Activated T-helper 17 cell treated with anti-CD3 and anti-CD28 coated beads, Interleukin-2, amount 50 U/mL, for 72 hours (primary cell): ENCODE measurements around the gene AP1M1. TPM values are rescaled to one million over a fixed set of nuclear protein-coding genes. Genes with fewer than 3 reads are reported as not detected.
A peak's percentile ranks its signal among the peaks of the same experiment; 100 is the strongest.

Experiments used
- ATAC-seq: fragments of 150-1000 bp; cut with Tn5 transposase; replicated peaks from 2 replicates; pipeline ENCODE4 v1.10.0; 2021; ENCODE audit warnings: mild to moderate bottlenecking, moderate library complexity
- H3K27ac Mint-ChIP-seq: one replicate; pipeline ENCODE4 v1.8.0; 2022; ENCODE audit warnings: mixed read lengths
- H3K27me3 Mint-ChIP-seq: one replicate; pipeline ENCODE4 v1.8.0; 2022; ENCODE audit warnings: mixed read lengths
- H3K36me3 Mint-ChIP-seq: one replicate; pipeline ENCODE4 v1.8.0; 2022; ENCODE audit warnings: low read depth, mild to moderate bottlenecking, mixed read lengths
- H3K4me1 Mint-ChIP-seq: one replicate; pipeline ENCODE4 v1.8.0; 2022; ENCODE audit warnings: mixed read lengths
- H3K4me3 Mint-ChIP-seq: one replicate; pipeline ENCODE4 v1.8.0; 2022; ENCODE audit warnings: mild to moderate bottlenecking, mixed read lengths
- H3K9me3 Mint-ChIP-seq: one replicate; pipeline ENCODE4 v1.8.0; 2022; ENCODE audit warnings: mixed read lengths
- total RNA-seq, 2 donors: library from RNA; stranded (reverse); gene quantifications; one replicate each; pipeline ENCODE4 v1.2.3, GENCODE V29; 2022

Gene AP1M1
- 100 to 1,000 TPM; 103 to 110 TPM for total RNA-seq

DNA sequence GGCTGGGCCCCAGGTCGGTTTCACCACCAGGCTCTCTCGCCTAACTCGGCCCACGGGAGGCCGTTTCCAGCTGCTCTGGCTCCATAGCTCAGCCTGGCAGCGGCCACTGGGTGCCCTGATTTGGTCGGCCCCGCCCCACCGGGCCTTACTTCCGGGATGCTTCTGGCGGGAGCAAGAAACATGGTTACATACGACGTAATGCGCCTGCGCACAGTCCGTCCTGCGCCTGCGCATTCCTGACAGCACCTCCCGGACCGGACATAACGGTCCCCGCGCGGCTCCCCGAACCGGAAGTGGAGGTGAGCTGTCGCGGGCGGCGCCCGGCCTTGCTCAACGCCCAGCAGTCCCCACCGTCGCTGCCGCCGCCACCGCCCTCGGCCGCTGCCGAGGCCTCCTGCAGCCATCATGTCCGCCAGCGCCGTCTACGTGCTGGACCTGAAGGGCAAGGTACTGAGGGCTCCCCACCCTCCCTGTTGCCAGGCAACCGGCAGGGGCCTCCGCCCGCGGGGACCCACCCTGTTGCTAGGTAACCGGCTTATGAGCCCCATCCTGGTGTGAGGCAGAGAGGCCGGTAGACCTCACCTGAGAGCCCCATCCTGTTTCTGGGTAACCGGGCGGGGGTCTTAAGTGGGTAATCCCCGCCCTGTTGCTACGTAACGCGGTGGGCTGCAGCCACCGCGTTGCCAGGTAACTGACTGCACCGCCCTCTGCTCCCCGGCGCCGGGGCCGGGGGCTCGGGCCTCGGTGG is at the start of gene AP1M1:
TSS of gene AP1M1 (plus strand) at position 290 of the 748 bp plus-strand sequence. CDS start at position 406, 116 bp downstream.
- Mint-ChIP-seq H3K27me3 (no peaks in the 10 kb centered on the region), H3K27ac (peak within 1 kb of the TSS; percentile 87), H3K9me3 (no peaks in the 10 kb centered on the region), H3K4me1 (peaks cover 25% of the 10 kb centered on the region), H3K4me3 (peak within 1 kb of the TSS; percentile 79), H3K36me3 (peaks cover 32% of the 10 kb centered on the region)
- ATAC-seq: peak; percentile 97

DNA sequence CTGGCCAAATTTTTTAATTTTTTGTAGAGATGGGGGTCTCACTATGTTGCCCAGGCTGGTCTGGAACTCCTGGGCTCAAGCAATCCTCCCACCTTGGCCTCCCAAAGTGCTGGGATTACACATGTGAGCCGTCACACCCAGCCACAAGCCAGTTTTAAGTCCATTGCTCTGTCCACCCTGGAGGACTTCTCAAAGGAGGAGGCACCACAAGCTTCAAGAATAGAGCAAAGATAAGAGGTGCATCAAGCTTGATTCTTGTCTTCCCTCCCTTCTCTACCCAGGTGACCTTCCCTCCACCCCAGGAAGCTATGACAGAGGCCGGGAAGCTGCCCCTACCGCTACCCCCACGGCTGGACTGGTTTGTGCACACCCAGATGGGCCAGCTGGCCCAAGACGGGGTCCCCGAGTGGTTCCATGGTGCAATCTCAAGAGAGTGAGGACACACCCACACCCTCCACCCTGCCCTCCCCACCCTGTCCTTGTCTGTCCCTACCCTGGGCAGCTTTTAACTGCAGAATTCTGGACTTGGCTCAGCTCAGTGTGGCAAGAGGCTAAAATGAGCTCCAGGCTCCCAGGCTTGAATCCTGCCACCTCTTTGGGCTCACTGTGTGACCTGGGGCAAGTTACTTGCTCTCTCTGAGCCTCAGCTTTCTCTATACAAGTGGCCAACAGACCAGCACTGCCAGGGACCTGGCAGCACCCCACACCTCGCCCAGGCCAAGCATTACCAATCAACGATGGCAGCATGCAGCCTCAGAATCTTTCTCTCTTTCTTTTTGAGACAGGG is 49.1 kb upstream of the AP1M1 start:
- H3K9me3 Mint-ChIP-seq: no peaks in the 10 kb centered on the region
- peaks cover 10% of the 10 kb centered on the region for H3K4me1 Mint-ChIP-seq
- H3K27ac Mint-ChIP-seq: no peak overlapping the region
- H3K36me3 Mint-ChIP-seq: peaks cover 71% of the 10 kb centered on the region
- ATAC-seq: no peak
- no peak overlapping the region for H3K4me3 Mint-ChIP-seq
- H3K27me3 Mint-ChIP-seq: no peaks in the 10 kb centered on the region

GRCh38 chr19:16153582-16154336 is 44.0 kb upstream of the AP1M1 start:
- Mint-ChIP-seq H3K4me3 (no peak overlapping the region), H3K4me1 (peaks cover 8% of the 10 kb centered on the region), H3K9me3 (no peaks in the 10 kb centered on the region), H3K36me3 (peaks cover 93% of the 10 kb centered on the region), H3K27ac (no peak overlapping the region), H3K27me3 (no peaks in the 10 kb centered on the region)
- ATAC-seq: peak; percentile 24

DNA sequence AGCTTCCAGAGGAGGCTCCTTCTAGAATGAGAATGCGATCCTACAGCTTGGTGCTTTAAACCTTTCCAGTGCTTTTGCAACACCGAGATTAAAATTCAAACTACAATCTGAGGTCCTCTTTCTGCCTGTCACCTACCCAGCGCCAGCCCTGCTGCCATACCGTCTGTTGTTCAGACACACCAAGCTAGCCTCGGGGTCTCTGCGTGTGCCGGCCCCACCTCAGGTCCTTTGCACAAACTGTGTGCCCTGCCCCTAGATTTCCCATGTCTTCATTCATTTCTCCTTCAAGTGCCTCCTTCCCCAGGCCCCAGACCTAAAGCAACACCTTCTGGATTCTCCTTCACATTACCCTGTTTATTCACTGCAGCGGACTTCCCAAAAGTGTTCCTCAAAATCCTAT is 43.2 kb upstream of the AP1M1 start:
- no peak for ATAC-seq
- H3K9me3 Mint-ChIP-seq: no peaks in the 10 kb centered on the region
- H3K4me1 Mint-ChIP-seq: peaks cover 8% of the 10 kb centered on the region
- peak overlapping the region; percentile 31 for H3K27ac Mint-ChIP-seq
- H3K27me3 Mint-ChIP-seq: no peaks in the 10 kb centered on the region
- H3K36me3 Mint-ChIP-seq: peaks cover 85% of the 10 kb centered on the region
- H3K4me3 Mint-ChIP-seq: no peak overlapping the region

- H3K27me3 Mint-ChIP-seq: no peaks in the 10 kb centered on the region
- H3K4me1 Mint-ChIP-seq: peaks cover 8% of the 10 kb centered on the region
- no peak overlapping the region for H3K4me3 Mint-ChIP-seq
- H3K27ac Mint-ChIP-seq: peak overlapping the region; percentile 31
- ATAC-seq: no peak
- H3K36me3 Mint-ChIP-seq: peaks cover 80% of the 10 kb centered on the region
- no peaks in the 10 kb centered on the region for H3K9me3 Mint-ChIP-seq
Measured at GRCh38 chr19:16155128-16155527, 42.6 kb upstream of the AP1M1 start.

GRCh38 chr19:16156904-16157303 is 40.8 kb upstream of the AP1M1 start:
- peaks cover 62% of the 10 kb centered on the region for H3K36me3 Mint-ChIP-seq
- no peak for ATAC-seq
- H3K27ac Mint-ChIP-seq: no peak overlapping the region
- peaks cover 25% of the 10 kb centered on the region for H3K4me1 Mint-ChIP-seq
- H3K4me3 Mint-ChIP-seq: no peak overlapping the region
- H3K9me3 Mint-ChIP-seq: no peaks in the 10 kb centered on the region
- H3K27me3 Mint-ChIP-seq: no peaks in the 10 kb centered on the region

- Mint-ChIP-seq H3K4me3 (no peak overlapping the region), H3K27ac (no peak overlapping the region), H3K9me3 (no peaks in the 10 kb centered on the region), H3K36me3 (peaks cover 55% of the 10 kb centered on the region), H3K4me1 (peaks cover 25% of the 10 kb centered on the region), H3K27me3 (no peaks in the 10 kb centered on the region)
- no peak for ATAC-seq
Measured at GRCh38 chr19:16157601-16158000, 40.1 kb upstream of the AP1M1 start.

DNA sequence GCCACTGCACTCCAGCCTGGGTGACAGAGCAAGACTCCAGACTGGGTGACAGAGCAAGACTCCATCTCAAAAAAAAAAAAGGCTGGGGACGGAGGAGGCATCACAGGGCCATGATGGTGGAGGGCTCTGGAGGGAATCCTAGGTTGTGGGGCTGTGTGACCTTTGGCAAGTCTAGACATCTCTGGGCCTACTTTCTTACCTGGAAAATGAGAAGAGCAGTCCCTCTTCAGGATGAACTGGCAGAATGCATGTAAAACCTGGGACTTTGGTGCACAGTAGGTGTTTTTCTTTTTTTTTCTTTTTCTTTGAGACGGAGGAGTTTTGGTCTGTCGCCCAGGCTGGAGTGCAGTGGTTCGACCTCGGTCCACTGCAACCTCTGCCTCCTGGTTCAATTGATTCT is 38.1 kb upstream of the AP1M1 start:
- ATAC-seq: no peak
- Mint-ChIP-seq H3K36me3 (peaks cover 34% of the 10 kb centered on the region), H3K27me3 (no peaks in the 10 kb centered on the region), H3K27ac (no peak overlapping the region), H3K4me1 (peaks cover 25% of the 10 kb centered on the region), H3K4me3 (no peak overlapping the region), H3K9me3 (no peaks in the 10 kb centered on the region)

- Mint-ChIP-seq H3K9me3 (no peaks in the 10 kb centered on the region), H3K27ac (peak overlapping the region; percentile 90), H3K36me3 (peaks cover 26% of the 10 kb centered on the region), H3K4me1 (peaks cover 17% of the 10 kb centered on the region), H3K4me3 (peak overlapping the region; percentile 66), H3K27me3 (no peaks in the 10 kb centered on the region)
- peak; percentile 25 for ATAC-seq
Measured at GRCh38 chr19:16160445-16160942, 37.2 kb upstream of the AP1M1 start.

GRCh38 chr19:16160943-16161560 is 36.7 kb upstream of the AP1M1 start:
- ATAC-seq: peak; percentile 87
- Mint-ChIP-seq H3K9me3 (no peaks in the 10 kb centered on the region), H3K4me1 (peaks cover 17% of the 10 kb centered on the region), H3K4me3 (peak overlapping the region; percentile 66), H3K27ac (peak overlapping the region; percentile 90), H3K27me3 (no peaks in the 10 kb centered on the region), H3K36me3 (peaks cover 20% of the 10 kb centered on the region)

- peaks cover 12% of the 10 kb centered on the region for H3K36me3 Mint-ChIP-seq
- peak; percentile 46 for ATAC-seq
- no peaks in the 10 kb centered on the region for H3K9me3 Mint-ChIP-seq
- H3K27me3 Mint-ChIP-seq: no peaks in the 10 kb centered on the region
- H3K4me3 Mint-ChIP-seq: peak overlapping the region; percentile 66
- peaks cover 17% of the 10 kb centered on the region for H3K4me1 Mint-ChIP-seq
- peak overlapping the region; percentile 90 for H3K27ac Mint-ChIP-seq
Measured at GRCh38 chr19:16161840-16162239, 35.9 kb upstream of the AP1M1 start.

DNA sequence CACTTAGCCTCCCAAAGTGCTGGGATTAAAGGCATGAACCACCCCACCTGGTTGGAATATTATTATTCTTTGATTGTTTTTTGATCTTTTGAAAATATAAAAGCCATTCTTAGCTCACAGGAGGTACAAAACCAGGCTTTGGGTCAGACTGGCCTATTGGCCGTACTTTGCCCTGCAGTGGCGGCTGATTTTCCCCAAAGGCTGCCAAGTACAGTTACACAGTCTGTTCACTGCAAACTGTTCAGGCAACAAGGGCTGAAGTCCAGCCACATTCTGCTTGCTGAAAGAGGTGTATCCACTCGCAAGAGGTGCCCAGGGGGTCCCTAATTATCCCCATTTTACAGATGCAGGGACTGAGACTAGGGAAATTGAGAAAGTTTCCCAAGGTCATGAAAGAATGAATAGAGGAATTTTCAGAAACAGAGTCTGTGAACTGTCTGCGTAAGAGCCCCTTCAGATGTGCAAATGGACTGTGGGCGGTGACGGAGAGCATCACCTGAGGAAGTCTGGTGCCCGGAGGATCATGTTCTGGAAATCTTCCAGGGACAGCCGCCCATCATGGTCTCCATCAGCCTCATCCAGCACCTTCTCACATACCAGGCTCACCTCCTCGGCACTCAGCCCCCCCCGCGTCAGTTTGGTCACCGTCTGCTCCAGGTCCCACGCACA is 33.4 kb upstream of the AP1M1 start:
- no peaks in the 10 kb centered on the region for H3K36me3 Mint-ChIP-seq
- no peak for ATAC-seq

GRCh38 chr19:16166417-16166816 is 31.3 kb upstream of the AP1M1 start:
- Mint-ChIP-seq H3K4me1 (peaks cover 5% of the 10 kb centered on the region), H3K9me3 (no peaks in the 10 kb centered on the region), H3K4me3 (no peak overlapping the region), H3K36me3 (no peaks in the 10 kb centered on the region), H3K27me3 (no peaks in the 10 kb centered on the region), H3K27ac (no peak overlapping the region)
- no peak for ATAC-seq

More for the DNA sequence above, 33.4 kb upstream of the AP1M1 start:
- Mint-ChIP-seq H3K9me3 (no peaks in the 10 kb centered on the region), H3K4me1 (peaks cover 17% of the 10 kb centered on the region), H3K27me3 (no peaks in the 10 kb centered on the region), H3K4me3 (no peak overlapping the region), H3K27ac (no peak overlapping the region)
